HEK293 (cell line): ENCODE measurements around the gene WDR88.
A peak's percentile ranks its signal among the peaks of the same experiment; 100 is the strongest.

ENCODE experiments used
- CTCF ChIA-PET: fragments of 350-600 bp; formaldehyde crosslinking; extraction: SDS; loops from one replicate; lab custom pipeline; 2021; ENCODE audit warnings: antibody characterized with exemption; lab: Yijun Ruan, JAX
- POLR2A ChIA-PET: fragments of 300-600 bp; formaldehyde crosslinking; extraction: SDS; loops from one replicate; lab custom pipeline; 2020; ENCODE audit warnings: antibody characterized with exemption, inconsistent platforms; lab: Yijun Ruan, JAX
- H3K27ac ChIP-seq: fragments of 200-500 bp; sonication (Bioruptor generic); 2 replicates; pipeline ENCODE4 v1.5.1; 2014; ENCODE audit warnings: low read depth, low read length, control low read depth, inconsistent platforms; ENCODE audit errors: extremely low read depth
- H3K36me3 ChIP-seq, 2 experiments: fragments of 200-500 bp in 1 of 2; sonication (Bioruptor generic) in 1 of 2; 1 replicate in 1 of 2; 2 replicates in 1 of 2; pipeline ENCODE4 v1.5.1; 2014 to 2017; ENCODE audit warnings: inconsistent platforms in 2 of 2, low read length in 2 of 2; ENCODE audit not compliant: control insufficient read depth in 2 of 2, insufficient read depth in 1 of 2
- H3K4me1 ChIP-seq: fragments of 200-500 bp; sonication (Bioruptor generic); 2 replicates; pipeline ENCODE4 v1.5.1; 2014; ENCODE audit warnings: mild to moderate bottlenecking, low read length, inconsistent platforms; ENCODE audit not compliant: control insufficient read depth, insufficient read depth
- H3K4me3 ChIP-seq: 2 replicates; pipeline ENCODE4 v1.5.1; 2011; ENCODE audit warnings: low read depth, mild to moderate bottlenecking, control low read depth, low read length, moderate library complexity
- H3K9me3 ChIP-seq: fragments of 200-500 bp; sonication (Bioruptor generic); 2 replicates; pipeline ENCODE4 v1.5.1; 2014; ENCODE audit warnings: low read depth, low read length, inconsistent platforms; ENCODE audit not compliant: control insufficient read depth, insufficient read depth
- BCL11B ChIP-seq: fragments of 450-650 bp; formaldehyde crosslinking; IDR thresholded peaks from 2 replicates; pipeline ENCODE4 v1.5.1; 2016; ENCODE audit warnings: low read depth, missing biosample characterization, missing genetic modification characterization
- KLF16 ChIP-seq: fragments of 450-650 bp; formaldehyde crosslinking; IDR thresholded peaks from 2 replicates; pipeline ENCODE4 v1.5.1; 2017; ENCODE audit warnings: missing biosample characterization, missing genetic modification characterization
- KLF7 ChIP-seq: fragments of 450-650 bp; formaldehyde crosslinking; IDR thresholded peaks from 2 replicates; pipeline ENCODE4 v1.5.1; 2016; ENCODE audit warnings: missing biosample characterization, missing genetic modification characterization, borderline replicate concordance
- WT1 ChIP-seq: fragments of 450-650 bp; formaldehyde crosslinking; IDR thresholded peaks from 2 replicates; pipeline ENCODE4 v1.5.1; 2016; ENCODE audit warnings: missing biosample characterization, missing genetic modification characterization
- ZFP3 ChIP-seq: fragments of 450-650 bp; formaldehyde crosslinking; IDR thresholded peaks from 2 replicates; pipeline ENCODE4 v1.5.1; 2016; ENCODE audit warnings: low read depth, missing biosample characterization, missing genetic modification characterization
- ZFP69B ChIP-seq: fragments of 450-650 bp; formaldehyde crosslinking; IDR thresholded peaks from 2 replicates; pipeline ENCODE4 v1.5.1; 2016; ENCODE audit warnings: missing biosample characterization, missing genetic modification characterization
- ZNF133 ChIP-seq: fragments of 450-650 bp; formaldehyde crosslinking; IDR thresholded peaks from 2 replicates; pipeline ENCODE4 v1.5.1; 2016; ENCODE audit warnings: missing biosample characterization, missing genetic modification characterization
- ZNF223 ChIP-seq: fragments of 450-650 bp; formaldehyde crosslinking; IDR thresholded peaks from 2 replicates; pipeline ENCODE4 v1.5.1; 2016; ENCODE audit warnings: missing biosample characterization, missing genetic modification characterization
- ZNF366 ChIP-seq: fragments of 450-650 bp; formaldehyde crosslinking; conservative IDR thresholded peaks from 2 replicates; pipeline ENCODE4 v1.5.1; 2016; ENCODE audit warnings: missing biosample characterization, missing genetic modification characterization
- ZNF416 ChIP-seq: fragments of 450-650 bp; formaldehyde crosslinking; IDR thresholded peaks from 2 replicates; pipeline ENCODE4 v1.5.1; 2016; ENCODE audit warnings: missing biosample characterization, missing genetic modification characterization
- ZNF510 ChIP-seq: fragments of 450-650 bp; formaldehyde crosslinking; IDR thresholded peaks from 2 replicates; pipeline ENCODE4 v1.5.1; 2018; ENCODE audit warnings: mild to moderate bottlenecking, missing genetic modification characterization, missing biosample characterization; ENCODE audit not compliant: insufficient replicate concordance
- ZNF555 ChIP-seq: fragments of 450-650 bp; formaldehyde crosslinking; conservative IDR thresholded peaks from 2 replicates; pipeline ENCODE4 v1.5.1; 2017; ENCODE audit warnings: missing biosample characterization, mild to moderate bottlenecking, missing genetic modification characterization, inconsistent platforms
- ZNF626 ChIP-seq: fragments of 450-650 bp; sonication (Bioruptor Pico); formaldehyde crosslinking; IDR thresholded peaks from 2 replicates; pipeline ENCODE4 v1.5.1; 2018; ENCODE audit warnings: missing biosample characterization, missing genetic modification characterization, inconsistent platforms
- ZNF791 ChIP-seq: fragments of 450-650 bp; formaldehyde crosslinking; IDR thresholded peaks from 2 replicates; pipeline ENCODE4 v1.5.1; 2016; ENCODE audit warnings: missing biosample characterization, missing genetic modification characterization
- ZNF830 ChIP-seq: fragments of 450-650 bp; IDR thresholded peaks from 2 replicates; pipeline ENCODE4 v1.5.0; 2018; ENCODE audit warnings: missing biosample characterization, missing genetic modification characterization, low read depth, mild to moderate bottlenecking, moderate library complexity
- ZNF843 ChIP-seq: fragments of 450-650 bp; formaldehyde crosslinking; IDR thresholded peaks from 2 replicates; pipeline ENCODE4 v1.5.1; 2016; ENCODE audit warnings: missing biosample characterization, missing genetic modification characterization
- ZXDB ChIP-seq: fragments of 450-650 bp; formaldehyde crosslinking; IDR thresholded peaks from 2 replicates; pipeline ENCODE4 v1.5.1; 2016; ENCODE audit warnings: missing biosample characterization, missing genetic modification characterization
- TF ChIP-seq, protein P1 (sequence below): fragments of 450-650 bp; formaldehyde crosslinking; IDR thresholded peaks from 2 replicates; pipeline ENCODE4 v1.5.1; 2016; ENCODE audit warnings: missing biosample characterization, missing genetic modification characterization
- TF ChIP-seq, protein P2 (sequence below): fragments of 450-650 bp; formaldehyde crosslinking; IDR thresholded peaks from 2 replicates; pipeline ENCODE4 v1.5.1; 2016; ENCODE audit warnings: missing biosample characterization, missing genetic modification characterization
- TF ChIP-seq, protein P3 (sequence below): fragments of 450-650 bp; formaldehyde crosslinking; IDR thresholded peaks from 2 replicates; pipeline ENCODE4 v1.5.1; 2016; ENCODE audit warnings: missing biosample characterization, missing genetic modification characterization
- TF ChIP-seq, protein P4 (sequence below): fragments of 450-650 bp; formaldehyde crosslinking; IDR thresholded peaks from 2 replicates; pipeline ENCODE4 v1.5.1; 2016; ENCODE audit warnings: missing biosample characterization, missing genetic modification characterization
- TF ChIP-seq, protein P5 (sequence below): fragments of 450-650 bp; formaldehyde crosslinking; IDR thresholded peaks from 2 replicates; pipeline ENCODE4 v1.5.1; 2016; ENCODE audit warnings: missing biosample characterization, missing genetic modification characterization, borderline replicate concordance
- TF ChIP-seq, protein P6 (sequence below): fragments of 450-650 bp; formaldehyde crosslinking; IDR thresholded peaks from 2 replicates; pipeline ENCODE4; 2016; ENCODE audit warnings: missing biosample characterization, missing genetic modification characterization

The WDR88 gene

DNA sequence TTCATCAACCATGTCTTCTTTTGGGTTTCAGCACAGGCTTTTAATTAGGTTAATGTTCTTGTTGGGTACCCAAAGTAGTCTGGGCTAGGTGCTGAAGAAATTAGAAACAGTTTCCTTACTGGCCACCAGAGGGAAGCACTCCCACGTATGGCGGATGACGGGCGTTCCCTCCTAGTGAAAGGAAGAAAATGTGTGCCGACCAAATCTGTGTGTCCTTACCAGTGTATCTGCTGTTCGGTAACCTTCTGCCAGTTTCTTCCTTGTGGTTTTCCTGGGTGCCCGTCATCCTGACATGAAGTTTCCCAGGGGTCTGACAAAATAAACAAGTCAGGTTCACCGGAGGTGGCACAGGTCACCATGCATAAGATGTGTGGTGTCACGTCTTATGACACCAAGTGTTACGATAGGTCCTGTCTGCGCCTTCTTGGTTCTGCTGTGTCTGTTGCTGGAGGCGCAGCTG, 6.0 kb upstream of the WDR88 start:
- H3K36me3 ChIP-seq = peaks cover 32 to 99% of the 10 kb centered on the region in 2 experiments
- H3K9me3 ChIP-seq = no peaks in the 10 kb centered on the region
- ChIA-PET CTCF (interaction anchor here (0.5 to 15.4 kb wide), 41 partner anchors 9 to 1918 kb away, joined by 3 to 335 read pairs (median 4); partner anchors contain the start of genes CEP89 and FAAP24), POLR2A (interaction anchor here (0.6 kb wide), 1 partner anchor 89 kb away, joined by 3 read pairs; no protein-coding TSS in a partner anchor)
- H3K4me3 ChIP-seq = no peak overlapping the region
- peaks cover 4% of the 10 kb centered on the region for H3K4me1 ChIP-seq
- H3K27ac ChIP-seq = 0 out of 2 replicates have a peak overlapping the region, but pooled peaks have one; percentile 11
- TF ChIP-seq ZFP3 (tag by site-specific recombination) = no peak
- no peak for TF ChIP-seq KLF7 (tag by site-specific recombination)
- no peak for TF ChIP-seq ZNF626
- no peak for TF ChIP-seq ZNF416 (tag by site-specific recombination)
- TF ChIP-seq, protein P1, sequence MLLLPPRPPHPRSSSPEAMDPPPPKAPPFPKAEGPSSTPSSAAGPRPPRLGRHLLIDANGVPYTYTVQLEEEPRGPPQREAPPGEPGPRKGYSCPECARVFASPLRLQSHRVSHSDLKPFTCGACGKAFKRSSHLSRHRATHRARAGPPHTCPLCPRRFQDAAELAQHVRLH (tag by site-specific recombination) = no peak
- TF ChIP-seq BCL11B (tag by site-specific recombination) = no peak
- no peak for TF ChIP-seq ZFP69B (tag by site-specific recombination)
- TF ChIP-seq, protein P2, sequence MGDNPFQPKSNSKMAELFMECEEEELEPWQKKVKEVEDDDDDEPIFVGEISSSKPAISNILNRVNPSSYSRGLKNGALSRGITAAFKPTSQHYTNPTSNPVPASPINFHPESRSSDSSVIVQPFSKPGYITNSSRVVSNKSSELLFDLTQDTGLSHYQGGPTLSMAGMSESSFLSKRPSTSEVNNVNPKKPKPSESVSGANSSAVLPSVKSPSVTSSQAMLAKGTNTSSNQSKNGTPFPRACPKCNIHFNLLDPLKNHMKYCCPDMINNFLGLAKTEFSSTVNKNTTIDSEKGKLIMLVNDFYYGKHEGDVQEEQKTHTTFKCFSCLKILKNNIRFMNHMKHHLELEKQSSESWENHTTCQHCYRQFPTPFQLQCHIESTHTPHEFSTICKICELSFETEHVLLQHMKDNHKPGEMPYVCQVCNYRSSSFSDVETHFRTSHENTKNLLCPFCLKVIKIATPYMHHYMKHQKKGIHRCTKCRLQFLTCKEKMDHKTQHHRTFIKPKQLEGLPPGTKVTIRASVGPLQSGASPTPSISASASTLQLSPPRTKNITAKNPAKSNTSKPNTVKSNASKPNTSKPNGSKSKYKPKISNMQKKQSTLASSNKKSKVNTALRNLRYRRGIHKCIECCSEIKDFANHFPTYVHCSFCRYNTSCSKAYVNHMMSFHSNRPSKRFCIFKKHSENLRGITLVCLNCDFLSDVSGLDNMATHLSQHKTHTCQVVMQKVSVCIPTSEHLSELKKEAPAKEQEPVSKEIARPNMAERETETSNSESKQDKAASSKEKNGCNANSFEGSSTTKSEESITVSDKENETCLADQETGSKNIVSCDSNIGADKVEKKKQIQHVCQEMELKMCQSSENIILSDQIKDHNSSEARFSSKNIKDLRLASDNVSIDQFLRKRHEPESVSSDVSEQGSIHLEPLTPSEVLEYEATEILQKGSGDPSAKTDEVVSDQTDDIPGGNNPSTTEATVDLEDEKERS (tag by site-specific recombination) = no peak
- no peak for TF ChIP-seq ZNF555 (tag by site-specific recombination)
- TF ChIP-seq, protein P3, sequence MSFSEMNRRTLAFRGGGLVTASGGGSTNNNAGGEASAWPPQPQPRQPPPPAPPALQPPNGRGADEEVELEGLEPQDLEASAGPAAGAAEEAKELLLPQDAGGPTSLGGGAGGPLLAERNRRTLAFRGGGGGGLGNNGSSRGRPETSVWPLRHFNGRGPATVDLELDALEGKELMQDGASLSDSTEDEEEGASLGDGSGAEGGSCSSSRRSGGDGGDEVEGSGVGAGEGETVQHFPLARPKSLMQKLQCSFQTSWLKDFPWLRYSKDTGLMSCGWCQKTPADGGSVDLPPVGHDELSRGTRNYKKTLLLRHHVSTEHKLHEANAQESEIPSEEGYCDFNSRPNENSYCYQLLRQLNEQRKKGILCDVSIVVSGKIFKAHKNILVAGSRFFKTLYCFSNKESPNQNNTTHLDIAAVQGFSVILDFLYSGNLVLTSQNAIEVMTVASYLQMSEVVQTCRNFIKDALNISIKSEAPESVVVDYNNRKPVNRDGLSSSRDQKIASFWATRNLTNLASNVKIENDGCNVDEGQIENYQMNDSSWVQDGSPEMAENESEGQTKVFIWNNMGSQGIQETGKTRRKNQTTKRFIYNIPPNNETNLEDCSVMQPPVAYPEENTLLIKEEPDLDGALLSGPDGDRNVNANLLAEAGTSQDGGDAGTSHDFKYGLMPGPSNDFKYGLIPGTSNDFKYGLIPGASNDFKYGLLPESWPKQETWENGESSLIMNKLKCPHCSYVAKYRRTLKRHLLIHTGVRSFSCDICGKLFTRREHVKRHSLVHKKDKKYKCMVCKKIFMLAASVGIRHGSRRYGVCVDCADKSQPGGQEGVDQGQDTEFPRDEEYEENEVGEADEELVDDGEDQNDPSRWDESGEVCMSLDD (tag by site-specific recombination) = no peak
- TF ChIP-seq ZNF223 (tag by site-specific recombination) = no peak
- TF ChIP-seq ZNF843 = no peak
- TF ChIP-seq ZNF791 = no peak
- TF ChIP-seq, protein P4, sequence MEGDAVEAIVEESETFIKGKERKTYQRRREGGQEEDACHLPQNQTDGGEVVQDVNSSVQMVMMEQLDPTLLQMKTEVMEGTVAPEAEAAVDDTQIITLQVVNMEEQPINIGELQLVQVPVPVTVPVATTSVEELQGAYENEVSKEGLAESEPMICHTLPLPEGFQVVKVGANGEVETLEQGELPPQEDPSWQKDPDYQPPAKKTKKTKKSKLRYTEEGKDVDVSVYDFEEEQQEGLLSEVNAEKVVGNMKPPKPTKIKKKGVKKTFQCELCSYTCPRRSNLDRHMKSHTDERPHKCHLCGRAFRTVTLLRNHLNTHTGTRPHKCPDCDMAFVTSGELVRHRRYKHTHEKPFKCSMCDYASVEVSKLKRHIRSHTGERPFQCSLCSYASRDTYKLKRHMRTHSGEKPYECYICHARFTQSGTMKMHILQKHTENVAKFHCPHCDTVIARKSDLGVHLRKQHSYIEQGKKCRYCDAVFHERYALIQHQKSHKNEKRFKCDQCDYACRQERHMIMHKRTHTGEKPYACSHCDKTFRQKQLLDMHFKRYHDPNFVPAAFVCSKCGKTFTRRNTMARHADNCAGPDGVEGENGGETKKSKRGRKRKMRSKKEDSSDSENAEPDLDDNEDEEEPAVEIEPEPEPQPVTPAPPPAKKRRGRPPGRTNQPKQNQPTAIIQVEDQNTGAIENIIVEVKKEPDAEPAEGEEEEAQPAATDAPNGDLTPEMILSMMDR (tag by site-specific recombination) = peak; percentile 86
- no peak for TF ChIP-seq ZNF830 (tag by site-specific recombination)
- no peak for TF ChIP-seq KLF16 (tag by site-specific recombination)
- TF ChIP-seq ZXDB (tag by site-specific recombination) = no peak
- peak; percentile 67; the same call in 1 of the 2 replicates for TF ChIP-seq ZNF366 (tag by site-specific recombination)
- TF ChIP-seq, protein P5, sequence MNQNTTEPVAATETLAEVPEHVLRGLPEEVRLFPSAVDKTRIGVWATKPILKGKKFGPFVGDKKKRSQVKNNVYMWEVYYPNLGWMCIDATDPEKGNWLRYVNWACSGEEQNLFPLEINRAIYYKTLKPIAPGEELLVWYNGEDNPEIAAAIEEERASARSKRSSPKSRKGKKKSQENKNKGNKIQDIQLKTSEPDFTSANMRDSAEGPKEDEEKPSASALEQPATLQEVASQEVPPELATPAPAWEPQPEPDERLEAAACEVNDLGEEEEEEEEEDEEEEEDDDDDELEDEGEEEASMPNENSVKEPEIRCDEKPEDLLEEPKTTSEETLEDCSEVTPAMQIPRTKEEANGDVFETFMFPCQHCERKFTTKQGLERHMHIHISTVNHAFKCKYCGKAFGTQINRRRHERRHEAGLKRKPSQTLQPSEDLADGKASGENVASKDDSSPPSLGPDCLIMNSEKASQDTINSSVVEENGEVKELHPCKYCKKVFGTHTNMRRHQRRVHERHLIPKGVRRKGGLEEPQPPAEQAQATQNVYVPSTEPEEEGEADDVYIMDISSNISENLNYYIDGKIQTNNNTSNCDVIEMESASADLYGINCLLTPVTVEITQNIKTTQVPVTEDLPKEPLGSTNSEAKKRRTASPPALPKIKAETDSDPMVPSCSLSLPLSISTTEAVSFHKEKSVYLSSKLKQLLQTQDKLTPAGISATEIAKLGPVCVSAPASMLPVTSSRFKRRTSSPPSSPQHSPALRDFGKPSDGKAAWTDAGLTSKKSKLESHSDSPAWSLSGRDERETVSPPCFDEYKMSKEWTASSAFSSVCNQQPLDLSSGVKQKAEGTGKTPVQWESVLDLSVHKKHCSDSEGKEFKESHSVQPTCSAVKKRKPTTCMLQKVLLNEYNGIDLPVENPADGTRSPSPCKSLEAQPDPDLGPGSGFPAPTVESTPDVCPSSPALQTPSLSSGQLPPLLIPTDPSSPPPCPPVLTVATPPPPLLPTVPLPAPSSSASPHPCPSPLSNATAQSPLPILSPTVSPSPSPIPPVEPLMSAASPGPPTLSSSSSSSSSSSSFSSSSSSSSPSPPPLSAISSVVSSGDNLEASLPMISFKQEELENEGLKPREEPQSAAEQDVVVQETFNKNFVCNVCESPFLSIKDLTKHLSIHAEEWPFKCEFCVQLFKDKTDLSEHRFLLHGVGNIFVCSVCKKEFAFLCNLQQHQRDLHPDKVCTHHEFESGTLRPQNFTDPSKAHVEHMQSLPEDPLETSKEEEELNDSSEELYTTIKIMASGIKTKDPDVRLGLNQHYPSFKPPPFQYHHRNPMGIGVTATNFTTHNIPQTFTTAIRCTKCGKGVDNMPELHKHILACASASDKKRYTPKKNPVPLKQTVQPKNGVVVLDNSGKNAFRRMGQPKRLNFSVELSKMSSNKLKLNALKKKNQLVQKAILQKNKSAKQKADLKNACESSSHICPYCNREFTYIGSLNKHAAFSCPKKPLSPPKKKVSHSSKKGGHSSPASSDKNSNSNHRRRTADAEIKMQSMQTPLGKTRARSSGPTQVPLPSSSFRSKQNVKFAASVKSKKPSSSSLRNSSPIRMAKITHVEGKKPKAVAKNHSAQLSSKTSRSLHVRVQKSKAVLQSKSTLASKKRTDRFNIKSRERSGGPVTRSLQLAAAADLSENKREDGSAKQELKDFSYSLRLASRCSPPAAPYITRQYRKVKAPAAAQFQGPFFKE = no peak
- no peak for TF ChIP-seq ZNF510
- TF ChIP-seq, protein P6, sequence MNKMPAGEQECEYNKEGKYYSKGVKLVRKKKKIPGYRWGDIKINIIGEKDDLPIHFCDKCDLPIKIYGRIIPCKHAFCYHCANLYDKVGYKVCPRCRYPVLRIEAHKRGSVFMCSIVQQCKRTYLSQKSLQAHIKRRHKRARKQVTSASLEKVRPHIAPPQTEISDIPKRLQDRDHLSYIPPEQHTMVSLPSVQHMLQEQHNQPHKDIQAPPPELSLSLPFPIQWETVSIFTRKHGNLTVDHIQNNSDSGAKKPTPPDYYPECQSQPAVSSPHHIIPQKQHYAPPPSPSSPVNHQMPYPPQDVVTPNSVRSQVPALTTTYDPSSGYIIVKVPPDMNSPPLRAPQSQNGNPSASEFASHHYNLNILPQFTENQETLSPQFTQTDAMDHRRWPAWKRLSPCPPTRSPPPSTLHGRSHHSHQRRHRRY = no peak
- TF ChIP-seq WT1 (tag by site-specific recombination) = no peak
- no peak for TF ChIP-seq ZNF133 (tag by site-specific recombination)
